Activated CD8-positive, alpha-beta memory T cell treated with anti-CD3 and anti-CD28 coated beads, Interleukin-2, amount 50 U/mL, for 1 hour (primary cell): ENCODE measurements around the gene PRKD2.

ENCODE experiments used
- DNase-seq: peaks from one replicate; pipeline ENCODE4 v3.0.0-alpha.2; 2020; ENCODE audit errors: extremely low read depth

The PRKD2 gene

GRCh38 chr19:46704379-46705076, 12.4 kb downstream of the PRKD2 start:
- peak; percentile 58 for DNase-seq

DNA sequence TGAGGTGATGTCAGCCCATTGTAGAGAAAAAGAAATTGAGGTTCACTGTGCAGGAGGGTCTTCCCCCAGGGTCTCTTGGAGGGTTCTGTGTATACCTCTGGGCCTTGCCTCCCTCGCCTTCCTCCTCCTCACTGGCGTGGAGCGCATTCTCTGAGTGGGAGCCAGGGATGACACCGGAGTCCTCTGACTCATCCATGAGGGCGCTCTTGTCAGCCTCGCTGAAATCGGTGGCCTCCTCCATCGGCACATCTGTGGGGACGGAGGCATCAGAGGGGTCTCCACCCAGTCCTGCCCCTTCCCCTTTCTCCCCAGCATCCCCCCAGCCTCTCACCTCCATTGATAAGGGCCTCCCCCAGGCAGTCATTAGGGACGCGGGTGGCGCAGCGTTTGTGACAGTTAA, 16.2 kb downstream of the PRKD2 start:
- DNase-seq, result no peak

DNA sequence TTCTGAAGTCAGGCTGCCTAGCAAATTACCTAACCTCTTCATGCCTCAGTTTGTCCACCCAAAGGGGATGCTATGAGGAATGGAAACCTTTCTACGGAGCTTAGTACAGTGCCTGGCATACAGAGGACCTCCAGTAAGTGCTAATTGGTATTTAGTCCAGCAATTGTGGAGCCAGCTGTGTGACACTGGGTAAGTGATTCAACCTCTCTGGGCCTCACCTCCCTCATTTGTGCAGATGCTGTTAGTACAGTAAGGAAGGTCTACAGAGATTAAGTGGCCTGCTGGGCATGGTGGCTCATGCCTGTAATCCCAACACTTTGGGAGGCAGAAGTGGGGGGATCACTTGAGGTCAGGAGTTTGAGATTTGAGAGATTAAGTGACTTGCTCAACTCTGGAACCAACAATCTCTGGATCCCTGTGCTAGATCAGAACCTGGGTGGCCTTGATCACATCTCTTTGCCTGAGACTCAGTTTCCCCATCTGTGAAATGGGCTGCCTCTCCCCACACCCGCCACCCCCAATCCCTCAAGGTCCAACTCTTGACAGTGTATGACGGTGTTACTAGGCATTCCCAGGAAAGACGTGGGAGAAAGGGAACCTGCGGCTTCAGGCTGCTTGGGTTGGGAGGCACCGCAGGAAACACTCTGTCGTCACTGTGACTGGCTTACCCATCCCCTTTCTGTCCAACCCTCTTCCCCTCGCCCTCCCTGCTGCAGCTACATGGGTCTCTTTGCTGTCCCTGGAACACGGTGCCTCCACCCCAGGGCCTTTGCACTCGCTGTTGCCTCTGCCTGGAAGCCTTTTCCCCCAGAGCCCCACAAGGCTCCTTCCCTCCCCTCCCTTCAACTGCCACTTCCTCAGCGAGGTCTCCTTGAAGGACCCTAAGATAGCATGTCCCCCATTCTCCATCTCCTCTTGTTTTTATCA, 18.3 kb downstream of the PRKD2 start:
- DNase-seq, result no peak

DNA sequence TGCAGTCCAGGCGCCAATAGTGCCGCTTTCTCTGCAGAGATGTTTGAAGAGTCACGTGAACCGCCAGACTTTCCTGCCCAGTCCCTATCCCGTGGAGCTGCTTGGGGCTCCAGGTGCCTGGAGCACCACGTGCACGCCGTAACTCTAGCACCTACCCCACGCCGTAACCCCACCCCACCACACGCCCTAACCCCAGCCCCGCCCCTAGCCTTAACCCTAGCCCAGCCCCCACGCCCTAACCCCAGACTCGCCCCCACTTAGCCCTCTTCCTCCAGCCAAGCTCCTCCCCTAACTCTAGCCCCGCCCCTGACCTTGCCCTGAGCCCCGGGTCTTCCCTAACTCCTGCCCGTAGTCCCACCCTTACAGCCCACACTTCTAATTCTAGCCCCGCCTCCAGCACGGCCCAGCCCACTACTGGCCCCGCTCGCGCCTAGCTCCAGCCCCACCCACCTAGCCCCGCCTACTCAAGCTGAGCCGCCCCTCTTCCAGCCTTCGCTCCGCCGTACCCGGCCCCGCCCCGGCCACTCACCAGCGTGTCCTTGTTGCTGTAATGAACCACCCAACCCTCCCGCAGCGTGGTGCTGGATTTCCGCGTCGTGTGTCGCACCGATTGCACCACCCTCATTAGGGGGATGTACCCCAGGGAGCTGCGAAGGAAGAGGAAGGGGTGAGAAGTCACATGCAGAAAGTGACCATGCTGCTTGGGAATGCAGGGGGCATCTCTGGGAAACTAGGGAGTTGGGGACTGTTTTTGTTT, 19.5 kb downstream of the PRKD2 start:
- DNase-seq, result no peak

- no peak for DNase-seq
Observed at GRCh38 chr19:46696866-46697203, 20.1 kb downstream of the PRKD2 start.

- no peak for DNase-seq
Observed at GRCh38 chr19:46696052-46696451, 20.9 kb downstream of the PRKD2 start.

GRCh38 chr19:46693760-46694159, 23.2 kb downstream of the PRKD2 start:
- DNase-seq, result no peak

- DNase-seq, result no peak
Observed at GRCh38 chr19:46692918-46693722, 23.8 kb downstream of the PRKD2 start.

DNA sequence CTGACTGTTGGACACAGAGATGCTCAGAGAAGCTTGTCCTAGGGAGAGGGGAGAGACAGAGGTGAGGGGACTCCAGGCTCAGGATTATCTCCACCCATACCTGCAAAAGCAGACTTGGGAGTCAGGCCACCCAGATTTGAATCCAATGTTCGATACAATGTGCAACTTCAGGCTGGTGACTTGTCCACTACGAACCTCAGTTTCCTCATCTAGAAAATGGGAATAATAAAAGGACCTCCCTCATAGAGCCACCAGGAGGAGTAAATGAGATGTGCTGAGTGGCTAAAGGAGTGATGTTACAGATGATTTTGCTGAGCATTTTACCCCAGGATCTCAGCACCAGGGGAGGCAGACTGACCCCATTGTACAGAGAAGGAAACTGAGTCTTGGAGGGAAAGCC, 25.0 kb downstream of the PRKD2 start:
- DNase-seq, result no peak

- DNase-seq, result no peak
Observed at GRCh38 chr19:46691104-46691503, 25.8 kb downstream of the PRKD2 start.

DNA sequence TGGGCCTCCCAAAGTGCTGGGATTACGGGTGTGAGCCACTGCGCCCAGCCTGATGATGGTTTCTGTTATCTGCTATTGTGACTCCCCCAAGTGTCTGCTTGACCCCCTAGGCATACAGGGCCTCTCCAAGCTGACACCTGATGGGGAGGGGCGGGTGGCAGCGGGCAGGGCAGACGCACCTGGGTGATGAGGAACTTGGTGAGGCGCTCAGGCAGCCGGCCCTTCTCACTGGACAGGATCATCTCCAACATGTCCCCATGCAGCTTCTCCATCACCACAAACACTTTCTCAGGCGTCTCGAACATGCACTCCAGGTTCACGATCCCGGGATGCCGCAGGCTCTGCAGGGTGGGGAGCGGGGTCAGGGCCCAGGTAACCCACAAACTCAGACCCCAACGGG, 27.6 kb downstream of the PRKD2 start:
- no peak for DNase-seq

GRCh38 chr19:46687438-46688145, 29.3 kb downstream of the PRKD2 start:
- DNase-seq, result no peak

DNA sequence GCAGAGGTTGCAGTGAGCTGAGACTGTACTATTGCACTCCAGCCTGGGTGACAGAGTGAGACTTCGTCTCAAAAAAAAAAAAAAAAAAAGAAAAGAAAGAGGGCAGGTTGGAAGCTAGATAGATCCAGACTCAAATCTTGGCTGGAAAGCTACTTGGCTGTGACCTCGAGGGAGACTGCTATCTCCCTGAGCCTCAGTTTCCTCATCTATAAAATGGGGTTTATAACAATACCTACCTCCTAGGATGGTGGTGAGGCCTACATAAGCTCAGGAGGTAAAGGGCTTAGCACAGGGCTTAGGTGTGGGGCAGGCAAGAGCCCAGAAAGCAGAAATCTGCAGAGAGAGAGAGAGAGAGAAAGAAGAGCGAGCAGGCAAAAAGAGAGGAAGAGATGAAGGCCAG, 31.7 kb downstream of the PRKD2 start:
- DNase-seq, result no peak

- DNase-seq, result no peak
Observed at GRCh38 chr19:46678110-46678732, 38.7 kb downstream of the PRKD2 start.

DNA sequence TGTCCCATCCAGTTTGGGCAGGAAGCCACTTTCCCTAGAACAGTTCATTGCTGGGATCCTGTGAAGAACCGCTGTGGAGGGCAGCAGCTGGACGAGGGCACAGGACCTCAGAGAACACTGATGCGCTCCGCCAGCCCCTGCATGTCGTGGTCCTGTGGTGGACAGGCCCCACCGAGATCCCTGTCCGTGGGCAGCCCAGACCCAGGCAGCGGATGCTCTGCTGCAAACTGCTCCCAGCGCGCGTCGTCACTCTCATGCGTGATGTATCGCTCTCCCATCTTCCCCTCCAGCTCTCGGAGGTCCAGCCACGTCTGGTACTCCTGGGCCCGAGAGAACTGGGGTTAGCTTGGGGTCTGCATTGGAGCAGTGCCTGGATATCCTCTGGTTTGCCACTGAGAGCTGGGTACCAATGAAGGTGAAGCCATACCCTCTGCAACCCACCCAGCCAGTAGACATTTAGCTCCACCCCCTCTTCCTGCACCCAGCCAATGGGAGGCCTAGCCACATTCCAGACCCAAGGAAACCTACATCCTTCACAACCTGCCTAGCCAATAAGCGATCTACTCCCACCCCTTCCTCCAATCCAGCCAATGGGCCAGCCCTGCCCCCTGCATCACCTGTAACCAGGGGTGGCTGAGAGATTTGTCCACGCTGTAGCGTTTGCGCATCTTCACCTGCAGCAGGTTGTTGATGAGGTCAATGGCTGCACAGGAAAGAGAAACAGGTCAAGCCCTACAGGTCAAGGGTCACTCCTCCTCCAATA, 42.3 kb downstream of the PRKD2 start:
- no peak for DNase-seq

- DNase-seq, result no peak
Observed at GRCh38 chr19:46670813-46671212, 46.1 kb downstream of the PRKD2 start.

DNA sequence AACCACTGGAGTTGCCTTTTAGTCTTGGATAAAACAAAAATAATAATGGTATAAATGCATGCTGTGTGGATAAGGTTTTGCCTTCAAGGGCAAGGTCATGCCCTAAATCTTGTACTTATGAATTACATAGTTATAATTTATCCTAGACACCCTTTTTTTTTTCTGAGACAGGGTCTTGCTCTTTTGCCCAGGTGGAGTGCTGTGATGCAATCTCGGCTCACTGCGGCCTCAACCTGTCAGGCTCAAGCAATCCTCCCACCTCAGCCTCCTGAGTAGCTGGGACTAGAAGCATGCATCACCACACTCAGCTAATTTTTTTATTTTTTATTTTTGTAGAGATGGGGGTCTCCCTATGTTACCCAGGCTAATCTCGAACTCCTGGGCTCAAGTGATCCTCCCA, 48.3 kb downstream of the PRKD2 start:
- no peak for DNase-seq

GRCh38 chr19:46665072-46665471, 51.8 kb downstream of the PRKD2 start:
- no peak for DNase-seq

DNA sequence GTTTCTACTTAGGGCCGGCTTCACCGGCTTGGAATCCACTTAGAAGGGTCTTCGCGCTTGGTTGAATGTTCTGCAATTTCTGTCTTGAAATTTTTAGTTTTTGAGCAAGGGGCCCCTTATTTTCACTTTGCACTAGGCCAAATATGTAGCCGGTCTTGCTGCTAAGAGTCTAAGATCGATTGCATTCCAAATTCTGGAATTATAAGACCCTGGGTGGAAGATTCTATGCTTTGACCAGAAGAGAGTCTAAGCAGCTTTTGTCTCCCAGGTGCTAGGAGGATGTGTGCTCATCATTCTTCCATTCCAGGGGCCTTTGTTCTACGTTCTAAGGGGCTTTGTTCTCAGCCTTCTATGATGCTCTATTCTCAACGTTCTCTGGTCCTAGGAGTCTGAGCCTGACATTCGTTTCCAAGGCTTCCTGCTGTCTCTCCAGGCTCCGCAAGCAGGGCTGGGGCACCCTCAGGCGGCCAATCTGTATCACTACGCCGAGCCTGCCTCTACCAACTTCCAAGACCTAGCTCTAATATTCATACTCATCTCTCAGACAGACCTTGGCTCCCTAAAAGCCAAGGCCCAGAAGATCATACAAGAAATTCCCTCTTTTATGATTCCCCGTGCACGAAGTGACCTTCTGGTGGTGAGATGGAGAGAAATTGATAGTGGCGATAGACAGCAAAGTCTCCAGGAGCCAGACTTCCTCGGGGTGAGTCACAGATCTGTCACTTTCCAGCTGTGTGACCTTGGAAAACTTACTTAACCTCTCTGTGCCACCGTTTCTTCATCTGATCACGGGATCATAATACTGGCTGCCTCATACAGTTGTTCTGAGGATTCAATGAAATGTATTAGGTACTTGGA, 55.0 kb downstream of the PRKD2 start:
- peak; percentile 40 for DNase-seq
